ENCODE results near the gene USE1.

GRCh38 chr19:17237747-17238706 is 22.9 kb downstream of the USE1 start:
- TF ChIP-seq POLR2A (IDR thresholded peaks at IDR 0.05), result no peak
- no peak for TF ChIP-seq CTCF (IDR thresholded peaks at IDR 0.05)
